Measurements from ENCODE around the gene RNASEH2A. TPM values are rescaled to one million over a fixed set of nuclear protein-coding genes. Genes with fewer than 3 reads are reported as not detected.
A peak's percentile ranks its signal among the peaks of the same experiment; 100 is the strongest.

RNASEH2A gene
- 32.8 and 37.4 TPM in 2 replicates for total RNA-seq
- long read RNA-seq, transcript RNASEH2A-201 (8 exons, 2,753 nt) = major isoform, 33 of 35 reads
- long read RNA-seq, partial matches to known transcripts = 1 of 35 reads
- long read RNA-seq, other reads (novel, unspliced or antisense) = 1 of 35 reads

DNA sequence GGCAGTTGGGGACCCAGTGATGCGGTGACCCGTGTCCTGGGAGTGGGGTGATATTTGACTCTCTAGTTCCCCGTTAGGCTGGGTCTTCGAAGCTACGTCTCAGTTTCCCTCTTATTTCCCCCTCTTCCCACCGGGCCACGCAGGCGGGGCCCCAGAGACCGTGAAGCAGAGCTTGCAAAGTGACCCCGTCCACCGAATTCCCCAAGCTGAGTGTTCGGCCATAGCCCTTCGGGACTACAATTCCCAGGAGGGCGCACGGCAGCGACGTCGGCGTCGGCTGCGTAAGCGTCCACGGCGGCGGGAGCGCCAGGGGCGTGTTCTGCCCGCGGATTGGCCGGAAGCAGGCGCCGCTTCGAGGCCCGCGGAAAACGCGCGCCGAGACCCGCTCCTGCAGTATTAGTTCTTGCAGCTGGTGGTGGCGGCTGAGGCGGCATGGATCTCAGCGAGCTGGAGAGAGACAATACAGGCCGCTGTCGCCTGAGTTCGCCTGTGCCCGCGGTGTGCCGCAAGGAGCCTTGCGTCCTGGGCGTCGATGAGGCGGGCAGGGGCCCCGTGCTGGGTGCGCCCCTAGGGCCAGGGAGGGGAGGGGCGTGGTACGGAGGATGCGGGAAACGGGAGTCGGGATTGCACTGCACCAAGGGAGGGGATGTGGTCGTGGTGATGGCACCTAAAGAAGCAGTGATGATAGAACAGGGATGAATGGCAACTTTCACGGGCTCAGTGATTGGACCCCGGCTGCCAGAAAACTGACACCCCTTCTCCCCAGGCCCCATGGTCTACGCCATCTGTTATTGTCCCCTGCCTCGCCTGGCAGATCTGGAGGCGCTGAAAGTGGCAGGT is at the start of gene RNASEH2A:
TSS of gene RNASEH2A (plus strand) at position 343 of the 840 bp plus-strand sequence. CDS start at position 433, 90 bp downstream.
- TF ChIP-seq, protein P1, sequence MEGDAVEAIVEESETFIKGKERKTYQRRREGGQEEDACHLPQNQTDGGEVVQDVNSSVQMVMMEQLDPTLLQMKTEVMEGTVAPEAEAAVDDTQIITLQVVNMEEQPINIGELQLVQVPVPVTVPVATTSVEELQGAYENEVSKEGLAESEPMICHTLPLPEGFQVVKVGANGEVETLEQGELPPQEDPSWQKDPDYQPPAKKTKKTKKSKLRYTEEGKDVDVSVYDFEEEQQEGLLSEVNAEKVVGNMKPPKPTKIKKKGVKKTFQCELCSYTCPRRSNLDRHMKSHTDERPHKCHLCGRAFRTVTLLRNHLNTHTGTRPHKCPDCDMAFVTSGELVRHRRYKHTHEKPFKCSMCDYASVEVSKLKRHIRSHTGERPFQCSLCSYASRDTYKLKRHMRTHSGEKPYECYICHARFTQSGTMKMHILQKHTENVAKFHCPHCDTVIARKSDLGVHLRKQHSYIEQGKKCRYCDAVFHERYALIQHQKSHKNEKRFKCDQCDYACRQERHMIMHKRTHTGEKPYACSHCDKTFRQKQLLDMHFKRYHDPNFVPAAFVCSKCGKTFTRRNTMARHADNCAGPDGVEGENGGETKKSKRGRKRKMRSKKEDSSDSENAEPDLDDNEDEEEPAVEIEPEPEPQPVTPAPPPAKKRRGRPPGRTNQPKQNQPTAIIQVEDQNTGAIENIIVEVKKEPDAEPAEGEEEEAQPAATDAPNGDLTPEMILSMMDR (IDR thresholded peaks at IDR 0.05; ENCODE audit: unreplicated experiment) = no peak
- Mint-ChIP-seq H3K27me3 (peaks cover 3% of the 10 kb centered on the region), H3K4me3 (ENCODE audit: low read depth) (peak within 1 kb of the TSS; percentile 94), H3K9me3 (ENCODE audit: low read depth) (no peaks in the 10 kb centered on the region), H3K27ac (peak within 1 kb of the TSS; percentile 93), H3K4me1 (ENCODE audit: low read depth) (peaks cover 17% of the 10 kb centered on the region), H3K36me3 (ENCODE audit: insufficient read depth) (peaks cover 3% of the 10 kb centered on the region)
- DNase-seq (ENCODE audit: low spot score, unreplicated experiment) = peak; percentile 75

DNA sequence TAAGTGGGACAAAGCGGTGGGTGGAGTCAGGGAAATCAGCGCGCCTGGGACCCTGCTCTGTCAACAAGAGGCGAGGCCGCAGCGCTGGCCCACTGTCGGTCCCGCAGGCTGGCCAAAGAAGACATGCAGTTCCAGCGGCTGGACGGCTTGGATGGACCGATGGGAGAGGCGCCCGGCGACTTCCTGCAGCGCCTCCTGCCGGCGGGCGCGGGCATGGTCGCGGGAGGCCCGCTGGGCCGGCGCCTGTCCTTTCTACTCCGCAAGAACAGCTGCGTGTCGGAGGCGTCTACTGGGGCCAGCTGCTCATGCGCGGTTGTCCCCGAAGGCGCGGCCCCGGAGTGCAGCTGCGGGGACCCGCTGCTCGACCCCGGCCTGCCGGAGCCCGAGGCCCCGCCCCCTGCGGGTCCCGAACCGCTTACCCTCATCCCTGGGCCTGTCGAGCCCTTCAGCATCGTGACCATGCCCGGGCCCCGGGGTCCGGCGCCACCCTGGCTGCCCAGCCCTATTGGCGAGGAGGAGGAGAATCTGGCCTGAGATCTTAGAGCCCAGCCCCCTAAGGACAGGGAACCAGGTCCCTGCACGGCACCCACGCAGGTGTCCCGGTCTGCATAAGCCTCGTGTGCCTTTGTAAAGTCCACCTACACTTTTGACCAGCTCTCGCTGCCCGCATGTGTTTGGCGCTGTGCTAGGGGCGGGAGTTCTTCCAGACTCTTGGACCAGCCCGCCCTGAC is 48.7 kb upstream of the RNASEH2A start:
- H3K27ac Mint-ChIP-seq = no peak overlapping the region

DNA sequence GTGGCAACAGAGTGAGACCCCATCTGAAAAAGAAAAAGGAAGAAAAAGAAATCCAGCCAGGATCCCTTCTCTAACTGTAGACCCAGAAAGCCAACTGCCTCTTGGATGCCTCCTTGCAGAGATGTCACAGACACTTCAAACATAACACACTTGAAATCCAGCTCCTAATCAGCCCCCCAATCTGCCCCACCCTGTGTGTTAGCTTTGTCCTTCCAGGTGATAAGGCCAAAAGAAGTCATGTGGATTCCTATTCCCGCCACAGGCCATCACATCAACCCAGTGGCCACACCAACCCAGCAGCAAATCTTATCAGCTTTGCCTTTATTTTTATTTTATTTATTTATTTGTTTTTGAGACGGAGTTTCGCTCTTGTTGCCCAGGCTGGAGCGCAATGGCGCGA is 46.7 kb upstream of the RNASEH2A start:
- Mint-ChIP-seq H3K4me1 (ENCODE audit: low read depth) (peaks cover 5% of the 10 kb centered on the region), H3K36me3 (ENCODE audit: insufficient read depth) (peaks cover 7% of the 10 kb centered on the region), H3K27ac (no peak overlapping the region), H3K9me3 (ENCODE audit: low read depth) (no peaks in the 10 kb centered on the region), H3K4me3 (ENCODE audit: low read depth) (no peak overlapping the region), H3K27me3 (no peaks in the 10 kb centered on the region)
- no peak for DNase-seq (ENCODE audit: low spot score, unreplicated experiment)
- TF ChIP-seq, protein P1 (IDR thresholded peaks at IDR 0.05; ENCODE audit: unreplicated experiment) = no peak

More for the DNA sequence above, 48.7 kb upstream of the RNASEH2A start:
- Mint-ChIP-seq H3K36me3 (ENCODE audit: insufficient read depth) (peaks cover 3% of the 10 kb centered on the region), H3K27me3 (peaks cover 10% of the 10 kb centered on the region), H3K9me3 (ENCODE audit: low read depth) (no peaks in the 10 kb centered on the region), H3K4me3 (ENCODE audit: low read depth) (peak overlapping the region; percentile 35), H3K4me1 (ENCODE audit: low read depth) (peaks cover 5% of the 10 kb centered on the region)
- TF ChIP-seq, protein P1 (IDR thresholded peaks at IDR 0.05; ENCODE audit: unreplicated experiment) = peak; percentile 99
- DNase-seq (ENCODE audit: low spot score, unreplicated experiment) = peak; percentile 72

DNA sequence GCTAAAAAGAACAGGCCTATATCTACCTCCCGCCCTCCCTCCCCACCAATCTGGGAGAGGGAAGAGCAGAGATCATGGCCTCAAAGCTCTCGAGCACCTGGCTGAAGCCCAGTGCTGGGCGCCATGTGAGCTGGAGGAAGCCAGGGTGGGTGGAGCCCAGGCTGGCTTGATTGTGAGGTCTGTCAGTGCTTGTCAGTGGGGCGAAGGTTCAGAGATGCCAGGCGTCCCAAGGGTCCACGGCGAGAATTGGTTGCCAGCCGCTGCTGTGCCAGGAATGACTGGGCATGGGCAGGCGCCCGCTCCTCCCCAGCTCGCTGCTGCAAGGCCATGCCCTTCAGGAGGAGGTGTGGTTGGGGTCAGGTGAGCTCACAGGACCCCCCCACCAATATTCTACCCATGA is 43.3 kb upstream of the RNASEH2A start:
- H3K27me3 Mint-ChIP-seq = no peaks in the 10 kb centered on the region
- TF ChIP-seq, protein P1 (IDR thresholded peaks at IDR 0.05; ENCODE audit: unreplicated experiment) = no peak
- H3K9me3 Mint-ChIP-seq (ENCODE audit: low read depth) = no peaks in the 10 kb centered on the region
- H3K4me1 Mint-ChIP-seq (ENCODE audit: low read depth) = no peaks in the 10 kb centered on the region
- H3K4me3 Mint-ChIP-seq (ENCODE audit: low read depth) = no peak overlapping the region
- no peak for DNase-seq (ENCODE audit: low spot score, unreplicated experiment)
- peaks cover 20% of the 10 kb centered on the region for H3K36me3 Mint-ChIP-seq (ENCODE audit: insufficient read depth)
- H3K27ac Mint-ChIP-seq = no peak overlapping the region

DNA sequence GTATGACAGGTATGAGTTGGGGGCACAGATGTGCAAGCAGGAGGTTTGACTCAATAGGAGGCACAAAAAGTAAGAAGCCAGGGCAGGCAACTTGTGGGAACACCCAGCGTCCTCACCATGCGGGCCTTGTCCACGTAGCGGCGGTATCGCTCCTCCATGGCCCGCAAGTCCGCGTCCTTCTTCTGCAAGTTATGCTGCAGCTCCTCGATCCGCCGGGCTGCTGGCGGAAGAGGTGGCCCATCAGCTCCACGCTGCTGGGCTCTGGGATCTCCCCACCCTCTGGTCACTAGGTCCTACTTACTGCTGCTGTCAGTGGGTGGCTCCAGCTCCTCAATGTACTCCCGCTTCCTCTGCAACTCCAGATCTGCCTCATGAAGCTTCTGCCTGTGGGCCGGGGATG is 41.7 kb upstream of the RNASEH2A start:
- TF ChIP-seq, protein P1 (IDR thresholded peaks at IDR 0.05; ENCODE audit: unreplicated experiment) = no peak
- no peaks in the 10 kb centered on the region for H3K27me3 Mint-ChIP-seq
- peaks cover 21% of the 10 kb centered on the region for H3K36me3 Mint-ChIP-seq (ENCODE audit: insufficient read depth)
- no peak for DNase-seq (ENCODE audit: low spot score, unreplicated experiment)
- H3K4me1 Mint-ChIP-seq (ENCODE audit: low read depth) = peaks cover 2% of the 10 kb centered on the region
- H3K27ac Mint-ChIP-seq = no peak overlapping the region
- H3K4me3 Mint-ChIP-seq (ENCODE audit: low read depth) = no peak overlapping the region
- no peaks in the 10 kb centered on the region for H3K9me3 Mint-ChIP-seq (ENCODE audit: low read depth)

All from progenitor cell of endocrine pancreas (in vitro differentiated cells).